HG03060 (cell line): ENCODE data around the gene TMEM161B.
"Not testable (repeated sequence)": the region's sequence is repeated elsewhere in the genome, so short reads cannot be mapped to it uniquely, and the experiment has no call there.

ENCODE experiments used
- ATAC-seq: cut with Tn5 transposase; IDR thresholded peaks from one replicate; pipeline ENCODE4 v1.9.1; 2021; ENCODE audit warnings: low read depth, moderate number of reproducible peaks; ENCODE audit not compliant: unreplicated experiment

Gene TMEM161B

DNA sequence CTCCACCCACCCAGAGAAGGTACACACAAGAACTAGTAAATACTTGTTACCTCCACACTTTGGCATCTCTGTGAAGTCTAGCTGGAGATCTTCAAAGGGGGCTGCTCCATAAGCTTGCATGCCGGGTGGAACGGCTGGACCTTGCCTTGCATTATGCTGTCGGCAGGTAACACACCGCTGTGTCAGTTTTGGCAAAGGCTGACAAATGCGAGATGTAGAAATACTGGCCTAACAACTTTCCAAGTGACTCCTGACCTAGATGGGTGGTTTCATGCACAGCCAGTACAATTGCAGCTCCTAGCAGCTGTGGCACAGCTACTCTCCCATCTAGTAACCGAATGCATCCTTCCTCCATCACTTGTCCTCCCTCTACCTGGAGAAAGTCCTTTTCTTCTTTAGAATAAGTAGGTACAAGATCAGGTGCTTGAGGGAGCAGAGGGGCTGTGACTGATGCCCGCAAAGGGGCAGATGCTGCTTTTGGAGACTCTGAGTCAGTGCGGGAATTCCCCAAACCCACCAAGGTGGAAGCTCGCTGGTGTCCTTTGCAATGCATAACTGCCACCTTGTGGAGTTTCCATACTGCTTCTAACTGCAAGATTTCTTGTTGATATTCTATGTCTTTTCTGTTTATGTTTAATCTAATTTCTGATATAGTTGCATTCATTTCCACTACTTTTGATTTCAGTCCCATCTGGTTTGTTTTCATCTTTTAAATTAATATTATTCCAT is 78.4 kb downstream of the TMEM161B start:
- ATAC-seq, result no peak

GRCh38 chr5:88189484-88189883 is 79.2 kb downstream of the TMEM161B start:
- ATAC-seq, result not testable (repeated sequence)

GRCh38 chr5:88188458-88189132 is 80.0 kb downstream of the TMEM161B start:
- ATAC-seq, result no peak

DNA sequence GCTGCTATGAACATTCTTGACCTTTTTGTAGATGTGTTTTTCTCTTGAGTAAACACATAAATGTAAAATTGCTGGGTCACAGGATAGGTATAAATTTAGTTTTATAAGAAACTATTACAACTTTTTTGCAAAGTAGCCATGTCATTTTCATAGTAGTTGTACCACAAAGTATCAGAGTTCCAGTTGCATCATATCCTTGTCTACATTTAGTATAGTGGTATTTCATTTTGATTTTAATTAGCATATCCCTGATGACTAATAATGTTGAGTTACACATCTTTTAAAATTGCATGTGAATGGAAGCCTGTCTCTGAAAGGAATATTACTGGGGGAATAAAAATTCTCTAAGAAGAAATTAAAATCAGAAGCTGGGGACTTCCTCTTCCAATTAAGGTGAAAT is 85.4 kb downstream of the TMEM161B start:
- no peak for ATAC-seq

GRCh38 chr5:88177486-88177885 is 91.2 kb downstream of the TMEM161B start:
- ATAC-seq, result not testable (repeated sequence)

GRCh38 chr5:88172847-88173758 is 95.5 kb downstream of the TMEM161B start:
- ATAC-seq, result no peak

- ATAC-seq, result no peak
These were observed 109.1 kb downstream of the TMEM161B start for GRCh38 chr5:88159591-88159990.

DNA sequence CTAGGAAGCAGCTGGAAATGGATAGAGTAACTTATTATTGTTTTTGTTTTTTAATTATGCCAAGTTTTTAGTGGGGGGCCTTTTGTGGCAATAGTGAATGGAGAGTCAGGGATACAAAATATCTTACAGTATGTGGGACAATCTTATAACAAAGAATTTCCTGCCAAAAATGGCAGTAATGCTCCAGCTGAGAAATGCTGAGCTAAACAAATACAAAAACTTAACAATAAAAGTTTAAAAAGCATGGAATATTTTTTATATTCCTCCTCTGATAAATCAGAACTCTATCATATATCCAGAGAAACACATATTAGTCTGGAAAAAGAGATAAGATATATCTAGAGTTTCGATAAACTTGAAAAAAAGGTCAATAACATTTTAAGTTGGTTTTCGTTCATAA is 110.6 kb downstream of the TMEM161B start:
- no peak for ATAC-seq

GRCh38 chr5:88154891-88155290 is 113.8 kb downstream of the TMEM161B start:
- no peak for ATAC-seq

DNA sequence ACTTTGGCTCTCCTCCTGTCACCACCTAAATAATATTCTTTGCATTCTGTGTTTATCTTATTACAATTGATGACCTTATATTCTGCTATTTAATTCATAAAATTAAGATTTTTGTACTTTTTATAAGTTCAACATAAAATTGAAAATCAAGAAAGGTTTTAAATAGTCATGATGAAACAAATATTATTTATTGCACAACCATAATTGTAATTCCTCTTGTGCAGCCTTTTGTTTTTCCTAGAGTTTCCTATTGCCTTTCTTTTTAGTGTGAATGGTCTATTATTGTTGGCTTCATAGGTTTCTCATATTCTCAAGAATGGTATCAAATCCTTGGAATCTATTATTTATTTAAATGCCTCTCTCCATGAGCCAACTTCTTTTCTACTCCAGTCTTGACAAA is 117.9 kb downstream of the TMEM161B start:
- no peak for ATAC-seq

GRCh38 chr5:88145611-88146467 is 122.8 kb downstream of the TMEM161B start:
- no peak for ATAC-seq

DNA sequence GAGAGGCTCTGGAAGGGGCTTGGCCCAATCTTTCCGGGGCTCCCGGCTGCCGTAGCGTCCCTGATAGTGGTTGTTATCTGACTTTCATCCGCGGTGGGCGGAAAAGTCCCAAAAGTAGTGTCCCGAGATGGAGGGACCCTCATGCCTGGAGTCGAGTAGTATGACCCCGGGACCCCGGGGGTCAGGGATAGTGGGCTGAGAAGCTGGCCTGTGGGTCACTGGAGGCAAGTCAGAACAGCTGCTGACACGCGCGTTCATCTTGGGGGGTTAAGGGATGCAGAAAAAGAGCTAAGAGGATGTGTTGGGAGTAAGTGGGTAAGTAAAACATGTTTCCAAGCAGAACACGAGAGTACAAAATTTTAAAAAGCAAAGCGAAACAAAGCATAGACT is 123.4 kb downstream of the TMEM161B start:
- ATAC-seq, result no peak
